ENCODE data around the gene KRT24.

KRT24 gene

GRCh38 chr17:40724656-40725055 is 21.1 kb upstream of the KRT24 start:
- Histone ChIP-seq H3K27ac (no peak overlapping the region), H3K4me3 (no peak overlapping the region), H3K4me2 (no peak overlapping the region), H3K9me3 (peaks cover 24% of the 10 kb centered on the region), H3K27me3 (no peaks in the 10 kb centered on the region), H3K36me3 (no peaks in the 10 kb centered on the region), H4K20me1 (no peaks in the 10 kb centered on the region), H3K9ac (no peak overlapping the region), H3K4me1 (peaks cover 31% of the 10 kb centered on the region)
- no peak for TF ChIP-seq Cebpa-rat (IDR thresholded peaks at IDR 0.05)

DNA sequence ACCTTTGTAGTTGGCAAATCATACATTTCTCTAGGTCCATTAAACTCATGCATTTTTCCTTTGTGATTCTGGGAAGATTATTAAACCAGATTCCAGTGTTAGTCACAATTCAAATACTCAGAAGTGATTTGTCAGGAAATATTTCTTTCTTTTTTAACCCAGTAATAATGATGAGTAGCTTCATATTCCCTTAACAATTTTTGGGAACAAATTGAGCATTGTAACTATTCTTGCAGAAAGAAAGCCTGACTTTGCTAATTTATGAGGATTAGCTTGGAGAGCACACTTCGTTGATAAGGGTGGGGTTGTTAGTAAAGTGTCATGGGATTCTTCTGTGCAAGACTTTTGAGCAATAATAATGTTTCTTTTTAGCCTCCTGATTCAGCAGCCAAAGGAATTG is 18.7 kb upstream of the KRT24 start:
- Histone ChIP-seq H3K4me3 (no peak overlapping the region), H3K27ac (no peak overlapping the region), H3K27me3 (no peaks in the 10 kb centered on the region), H4K20me1 (no peaks in the 10 kb centered on the region), H3K36me3 (no peaks in the 10 kb centered on the region), H3K9me3 (peaks cover 24% of the 10 kb centered on the region), H3K4me2 (no peak overlapping the region), H3K9ac (no peak overlapping the region), H3K4me1 (peaks cover 8% of the 10 kb centered on the region)
- TF ChIP-seq Cebpa-rat (IDR thresholded peaks at IDR 0.05): no peak

GRCh38 chr17:40720899-40721298 is 17.3 kb upstream of the KRT24 start:
- Histone ChIP-seq H3K4me1 (no peaks in the 10 kb centered on the region), H3K27ac (no peak overlapping the region), H3K9me3 (peaks cover 23% of the 10 kb centered on the region), H3K4me2 (no peak overlapping the region), H3K9ac (no peak overlapping the region), H3K36me3 (no peaks in the 10 kb centered on the region), H4K20me1 (no peaks in the 10 kb centered on the region), H3K4me3 (no peak overlapping the region), H3K27me3 (no peaks in the 10 kb centered on the region)
- TF ChIP-seq Cebpa-rat (IDR thresholded peaks at IDR 0.05): no peak

GRCh38 chr17:40718930-40719329 is 15.4 kb upstream of the KRT24 start:
- Histone ChIP-seq H4K20me1 (no peaks in the 10 kb centered on the region), H3K9me3 (peaks cover 8% of the 10 kb centered on the region; the same call in 1 of the 2 replicates), H3K27ac (no peak overlapping the region), H3K27me3 (no peaks in the 10 kb centered on the region), H3K4me3 (no peak overlapping the region), H3K9ac (no peak overlapping the region), H3K36me3 (no peaks in the 10 kb centered on the region), H3K4me1 (no peaks in the 10 kb centered on the region), H3K4me2 (no peak overlapping the region)
- TF ChIP-seq Cebpa-rat (IDR thresholded peaks at IDR 0.05): no peak

DNA sequence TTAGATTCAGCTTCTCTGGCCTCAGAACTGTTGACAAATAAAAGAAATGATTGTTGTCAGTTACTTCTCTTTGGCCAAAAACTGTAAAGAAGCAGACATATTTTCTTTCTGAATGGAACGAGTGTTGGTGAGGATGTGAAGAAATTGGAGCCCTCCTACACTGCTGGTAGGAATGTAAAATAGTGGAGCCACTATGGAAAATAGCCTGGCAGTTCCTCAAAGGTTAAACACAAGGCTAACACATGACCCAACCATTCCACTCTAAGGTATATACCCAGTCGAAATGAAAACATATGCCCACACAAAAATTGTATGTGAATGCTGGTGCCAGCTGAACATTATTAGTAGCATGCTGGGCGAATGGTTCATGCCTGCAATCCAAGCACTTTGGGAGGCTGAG is 14.2 kb upstream of the KRT24 start:
- no peaks in the 10 kb centered on the region for H3K4me1 ChIP-seq
- H3K9me3 ChIP-seq: no peaks in the 10 kb centered on the region
- H3K4me2 ChIP-seq: no peak overlapping the region
- H3K36me3 ChIP-seq: no peaks in the 10 kb centered on the region
- H3K4me3 ChIP-seq: no peak overlapping the region
- H3K27me3 ChIP-seq: no peaks in the 10 kb centered on the region
- no peak overlapping the region for H3K27ac ChIP-seq
- TF ChIP-seq Cebpa-rat (IDR thresholded peaks at IDR 0.05): no peak
- H4K20me1 ChIP-seq: no peaks in the 10 kb centered on the region
- no peak overlapping the region for H3K9ac ChIP-seq

GRCh38 chr17:40714473-40714872 is 10.9 kb upstream of the KRT24 start:
- Histone ChIP-seq H3K4me1 (no peaks in the 10 kb centered on the region), H3K4me2 (no peak overlapping the region), H4K20me1 (no peaks in the 10 kb centered on the region), H3K36me3 (no peaks in the 10 kb centered on the region), H3K27ac (no peak overlapping the region), H3K27me3 (no peaks in the 10 kb centered on the region), H3K9me3 (no peaks in the 10 kb centered on the region), H3K4me3 (no peak overlapping the region), H3K9ac (no peak overlapping the region)
- TF ChIP-seq Cebpa-rat (IDR thresholded peaks at IDR 0.05): no peak

DNA sequence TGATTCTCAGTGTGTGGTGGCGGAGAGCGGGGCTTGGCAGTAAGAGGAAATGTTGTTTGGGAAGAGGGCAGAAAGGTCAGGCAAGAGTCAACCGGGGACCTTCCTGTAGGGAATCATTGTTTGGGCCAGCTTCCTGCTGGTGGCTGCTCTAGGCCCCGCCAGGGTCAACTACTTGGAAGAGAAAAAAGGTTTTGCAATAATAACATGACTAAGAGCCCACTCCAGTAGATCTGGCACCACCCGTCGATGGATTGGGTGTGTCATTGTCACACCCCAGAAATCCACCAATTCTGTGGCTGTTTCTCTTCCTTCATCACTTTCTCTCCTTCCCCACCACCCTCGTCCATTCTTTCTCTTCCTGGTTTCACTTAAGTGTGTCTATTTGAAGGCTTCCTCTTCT is 4.2 kb upstream of the KRT24 start:
- H3K27me3 ChIP-seq: no peaks in the 10 kb centered on the region
- H3K4me1 ChIP-seq: peaks cover 9% of the 10 kb centered on the region; the same call in 1 of the 2 replicates
- TF ChIP-seq Cebpa-rat (IDR thresholded peaks at IDR 0.05): no peak
- H3K4me3 ChIP-seq: no peak overlapping the region
- no peaks in the 10 kb centered on the region for H3K36me3 ChIP-seq
- 0 out of 2 replicates have a peak, but pooled peaks cover 4% of the 10 kb centered on the region for H3K9me3 ChIP-seq
- peak overlapping the region; percentile 17; the same call in 1 of the 2 replicates for H3K4me2 ChIP-seq
- H3K27ac ChIP-seq: no peak overlapping the region; the same call in 1 of the 2 replicates
- H4K20me1 ChIP-seq: no peaks in the 10 kb centered on the region
- no peak overlapping the region for H3K9ac ChIP-seq

DNA sequence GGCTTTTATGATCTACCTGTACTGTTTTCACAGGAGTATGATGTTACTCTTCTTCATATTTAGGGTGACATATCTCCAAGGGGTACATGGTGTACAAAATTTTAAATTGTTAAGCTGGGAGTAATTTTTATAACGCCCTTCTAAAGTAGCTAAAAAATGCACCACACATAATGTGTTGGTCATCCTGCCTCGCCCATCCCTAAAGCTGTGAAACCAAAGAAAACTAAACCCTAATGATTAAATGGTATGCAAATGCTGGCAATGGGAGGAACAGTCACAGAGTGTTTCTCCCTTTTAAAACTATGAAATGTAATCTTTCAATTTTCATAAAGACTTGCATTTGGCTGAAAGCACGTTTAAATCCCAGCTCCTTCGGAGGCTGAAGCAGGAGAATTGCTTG is 2.0 kb upstream of the KRT24 start:
- Histone ChIP-seq H3K27ac (no peak overlapping the region), H3K27me3 (no peaks in the 10 kb centered on the region), H3K4me1 (peaks cover 9% of the 10 kb centered on the region; the same call in 1 of the 2 replicates), H3K9me3 (0 out of 2 replicates have a peak, but pooled peaks cover 4% of the 10 kb centered on the region), H4K20me1 (no peaks in the 10 kb centered on the region), H3K4me2 (no peak overlapping the region), H3K4me3 (no peak overlapping the region), H3K36me3 (no peaks in the 10 kb centered on the region), H3K9ac (no peak overlapping the region)
- TF ChIP-seq Cebpa-rat (IDR thresholded peaks at IDR 0.05): no peak

DNA sequence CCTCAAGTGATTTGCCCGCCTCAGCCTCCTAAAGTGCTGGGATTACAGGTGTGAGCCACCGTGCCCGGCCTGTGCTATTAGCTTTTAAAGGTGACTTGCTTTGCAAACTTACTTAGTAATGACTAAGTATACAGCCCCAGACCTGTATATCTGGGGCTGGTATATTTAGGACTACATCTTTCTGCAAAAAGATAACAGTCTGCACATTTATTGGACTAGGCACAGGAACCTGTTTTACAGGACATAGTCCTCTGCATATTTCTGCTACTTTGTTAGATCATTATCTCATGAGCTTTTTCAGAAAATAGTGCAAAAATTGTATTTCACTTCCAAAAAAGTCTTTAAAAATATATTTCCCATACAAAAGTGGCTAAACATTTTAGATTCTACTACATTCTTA is 1.3 kb downstream of the KRT24 start:
- no peaks in the 10 kb centered on the region for H3K27me3 ChIP-seq
- H3K4me3 ChIP-seq: no peak overlapping the region
- no peak overlapping the region for H3K9ac ChIP-seq
- no peaks in the 10 kb centered on the region for H4K20me1 ChIP-seq
- TF ChIP-seq Cebpa-rat (IDR thresholded peaks at IDR 0.05): no peak
- H3K9me3 ChIP-seq: no peaks in the 10 kb centered on the region
- no peak overlapping the region for H3K27ac ChIP-seq
- H3K36me3 ChIP-seq: no peaks in the 10 kb centered on the region
- no peaks in the 10 kb centered on the region for H3K4me1 ChIP-seq
- H3K4me2 ChIP-seq: no peak overlapping the region

GRCh38 chr17:40699853-40700252 is 3.7 kb downstream of the KRT24 start:
- H3K36me3 ChIP-seq: no peaks in the 10 kb centered on the region
- no peak overlapping the region for H3K9ac ChIP-seq
- no peaks in the 10 kb centered on the region for H4K20me1 ChIP-seq
- no peak overlapping the region for H3K27ac ChIP-seq
- H3K4me1 ChIP-seq: no peaks in the 10 kb centered on the region
- TF ChIP-seq Cebpa-rat (IDR thresholded peaks at IDR 0.05): no peak
- no peak overlapping the region for H3K4me2 ChIP-seq
- H3K9me3 ChIP-seq: no peaks in the 10 kb centered on the region
- H3K4me3 ChIP-seq: no peak overlapping the region
- H3K27me3 ChIP-seq: no peaks in the 10 kb centered on the region

- H3K27me3 ChIP-seq: no peaks in the 10 kb centered on the region
- H4K20me1 ChIP-seq: no peaks in the 10 kb centered on the region
- no peak overlapping the region for H3K9ac ChIP-seq
- no peaks in the 10 kb centered on the region for H3K9me3 ChIP-seq
- H3K4me3 ChIP-seq: no peak overlapping the region
- H3K4me1 ChIP-seq: no peaks in the 10 kb centered on the region
- no peaks in the 10 kb centered on the region for H3K36me3 ChIP-seq
- no peak for TF ChIP-seq Cebpa-rat (IDR thresholded peaks at IDR 0.05)
- no peak overlapping the region for H3K4me2 ChIP-seq
- H3K27ac ChIP-seq: no peak overlapping the region
These were observed 4.2 kb downstream of the KRT24 start for GRCh38 chr17:40699371-40699770.

Measured in BLaER1 (cell line).